ENCODE results near the gene MRPL44. TPM values are rescaled to one million over a fixed set of nuclear protein-coding genes. Genes with fewer than 3 reads are reported as not detected.

Gene MRPL44
- 25.3 and 28.7 TPM in 2 replicates for total RNA-seq (2014; rRNA removed; shearing (Covaris generic); ENCODE audit: low replicate concordance)

DNA sequence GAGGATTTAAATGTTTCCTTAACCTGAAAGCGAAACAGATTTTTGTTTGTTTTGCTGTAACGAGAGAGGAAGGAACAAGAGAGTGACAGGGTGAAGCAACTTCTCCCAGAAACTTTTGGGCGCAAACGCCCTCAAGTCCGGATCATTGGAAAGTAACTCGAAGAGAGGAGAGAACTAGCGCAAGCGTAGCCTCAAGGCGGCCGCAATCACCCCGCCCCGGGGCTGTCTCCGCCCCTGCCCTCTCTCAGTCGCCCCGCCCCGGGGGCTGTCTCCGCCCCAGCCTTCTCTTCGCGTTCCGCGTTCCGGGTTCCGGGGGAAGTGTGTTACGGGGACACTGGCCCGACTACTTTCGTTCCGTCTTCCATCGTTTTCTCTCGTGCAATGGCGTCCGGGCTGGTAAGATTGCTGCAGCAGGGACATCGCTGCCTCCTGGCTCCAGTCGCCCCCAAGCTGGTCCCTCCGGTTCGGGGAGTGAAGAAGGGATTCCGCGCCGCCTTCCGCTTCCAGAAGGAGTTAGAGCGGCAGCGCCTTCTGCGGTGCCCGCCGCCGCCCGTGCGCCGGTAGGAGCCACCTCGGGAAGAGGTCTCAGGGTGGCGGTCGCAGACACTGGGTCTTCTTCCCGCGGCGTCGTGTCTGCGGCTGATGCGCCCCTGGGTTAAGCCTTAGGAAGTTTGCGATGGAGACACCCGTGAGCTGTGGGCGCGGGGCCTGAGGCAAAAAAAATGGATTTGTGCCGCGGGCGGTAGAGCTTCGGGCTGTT lies at the start of gene MRPL44:
Gene MRPL44 (plus strand): TSS at position 372 of the 760 bp plus-strand sequence. CDS start 10 bp downstream, at position 382.
- in situ Hi-C loops (cut with HindIII; ENCODE audit: low pct_unique_long_range_greater_than_20kb, low sequenced_read_pairs): no loop called here
- DNase-seq (ENCODE audit: low read depth): peak; percentile 89

DNA sequence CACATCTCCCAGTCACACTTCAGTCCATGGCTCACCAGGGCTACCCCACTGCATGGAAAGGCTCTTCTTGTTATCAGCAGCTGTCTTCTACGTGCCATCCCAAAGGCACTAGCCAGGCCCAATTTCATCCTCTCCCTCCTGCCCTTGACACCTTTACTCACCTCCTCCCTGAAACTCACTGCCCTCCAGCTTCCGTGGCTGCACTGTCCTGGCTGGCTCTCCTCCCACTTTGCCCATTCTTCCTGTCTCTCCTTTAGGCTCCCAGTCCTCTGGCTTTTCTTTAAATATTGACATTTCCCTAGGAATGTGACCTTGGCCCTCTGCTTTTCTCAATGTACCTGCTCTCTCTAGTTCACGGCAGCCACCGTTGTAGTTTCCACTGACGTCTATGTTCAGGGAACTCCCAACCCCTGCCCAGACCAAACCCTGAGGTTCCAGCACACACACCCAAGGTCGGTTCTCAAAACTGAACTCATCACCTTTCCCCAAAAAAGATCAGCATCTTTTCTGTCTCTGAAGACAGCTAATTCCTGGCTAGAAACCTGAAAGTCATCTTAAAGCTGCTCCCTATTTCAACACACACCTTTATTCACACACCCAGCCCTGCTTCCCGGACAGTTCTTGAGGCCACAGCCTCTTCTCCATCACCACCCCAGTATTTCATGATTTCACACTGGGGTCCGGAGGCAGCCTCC lies 48.8 kb upstream of the MRPL44 start:
- DNase-seq (ENCODE audit: low read depth): no peak
- in situ Hi-C loops (cut with HindIII; ENCODE audit: low pct_unique_long_range_greater_than_20kb, low sequenced_read_pairs): no loop called here

DNA sequence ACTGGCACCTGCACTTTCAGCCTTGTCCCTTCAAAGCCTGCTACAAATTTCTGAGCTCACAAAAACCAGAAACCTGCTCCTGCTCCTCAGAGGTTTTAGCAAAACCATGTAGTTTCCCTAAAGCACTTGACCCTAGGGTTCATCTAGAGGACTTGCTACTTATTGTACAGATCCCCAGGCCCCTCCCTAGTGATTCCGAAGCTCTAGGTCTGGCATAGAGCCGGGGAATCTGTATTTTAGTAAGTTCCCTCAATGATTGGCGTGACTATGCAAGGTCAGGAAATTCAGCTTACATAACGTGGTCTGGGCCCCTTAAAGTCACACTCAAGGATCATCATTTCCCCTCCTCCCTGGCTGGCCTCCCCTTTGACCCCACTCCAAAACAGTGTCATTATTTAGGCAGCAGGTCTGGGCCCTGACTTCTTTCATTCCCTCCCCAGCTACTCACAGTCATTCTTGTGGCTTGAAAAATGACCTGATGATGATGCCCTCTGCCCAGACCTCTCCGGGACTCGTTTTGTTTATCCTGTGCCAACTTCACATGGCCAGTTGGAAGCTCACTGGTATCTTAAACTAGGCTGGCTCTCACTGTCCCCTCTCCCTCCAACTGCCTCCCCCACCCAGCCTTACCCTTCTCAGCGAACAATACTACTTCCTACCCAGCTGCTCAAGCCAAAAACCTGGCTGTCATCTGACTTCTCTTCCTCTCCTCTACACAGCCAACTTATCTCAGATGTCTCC lies 48.1 kb upstream of the MRPL44 start:
- in situ Hi-C loops (cut with HindIII; ENCODE audit: low pct_unique_long_range_greater_than_20kb, low sequenced_read_pairs): no loop called here
- no peak for DNase-seq (ENCODE audit: low read depth)

DNA sequence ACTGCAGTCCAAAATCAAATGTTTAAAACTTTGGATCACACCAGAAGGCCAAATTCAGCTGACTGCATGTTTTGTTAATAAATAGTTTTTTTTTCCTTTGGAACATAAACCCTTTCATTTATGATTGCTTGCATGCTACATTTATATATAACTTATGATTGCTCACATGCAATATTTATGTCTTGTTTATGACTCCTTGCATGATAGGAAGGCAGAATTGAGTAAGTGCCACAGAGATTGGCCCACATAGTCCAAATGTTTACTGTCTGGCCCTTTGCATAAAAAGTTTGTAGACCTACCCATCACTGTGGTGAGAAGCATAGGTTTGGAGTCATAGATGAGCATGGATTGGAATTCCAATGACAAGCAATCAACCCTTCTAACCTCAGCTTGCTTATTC lies 42.9 kb upstream of the MRPL44 start:
- in situ Hi-C loops (cut with HindIII; ENCODE audit: low pct_unique_long_range_greater_than_20kb, low sequenced_read_pairs): no loop called here
- DNase-seq (ENCODE audit: low read depth): no peak

DNA sequence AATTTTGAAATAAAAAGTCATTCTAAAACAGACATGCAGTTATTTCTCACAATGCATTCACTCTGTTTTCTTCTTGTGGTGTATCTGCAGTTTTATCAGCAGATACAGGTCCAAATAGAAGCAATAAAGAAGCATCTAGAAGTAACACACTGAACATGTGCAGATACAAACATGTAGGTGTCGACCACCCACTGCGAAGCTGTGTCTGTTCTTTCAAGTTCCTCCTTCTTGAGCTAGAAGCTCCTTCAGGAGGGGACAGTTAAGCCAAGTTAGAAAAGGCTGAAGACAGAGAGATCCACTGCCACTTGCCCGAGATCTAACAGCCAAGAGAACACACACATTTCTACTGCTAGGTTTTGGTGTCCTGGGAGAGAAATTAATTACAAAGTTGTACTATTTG lies 42.2 kb upstream of the MRPL44 start:
- in situ Hi-C loops (cut with HindIII; ENCODE audit: low pct_unique_long_range_greater_than_20kb, low sequenced_read_pairs): no loop called here
- no peak for DNase-seq (ENCODE audit: low read depth)

DNA sequence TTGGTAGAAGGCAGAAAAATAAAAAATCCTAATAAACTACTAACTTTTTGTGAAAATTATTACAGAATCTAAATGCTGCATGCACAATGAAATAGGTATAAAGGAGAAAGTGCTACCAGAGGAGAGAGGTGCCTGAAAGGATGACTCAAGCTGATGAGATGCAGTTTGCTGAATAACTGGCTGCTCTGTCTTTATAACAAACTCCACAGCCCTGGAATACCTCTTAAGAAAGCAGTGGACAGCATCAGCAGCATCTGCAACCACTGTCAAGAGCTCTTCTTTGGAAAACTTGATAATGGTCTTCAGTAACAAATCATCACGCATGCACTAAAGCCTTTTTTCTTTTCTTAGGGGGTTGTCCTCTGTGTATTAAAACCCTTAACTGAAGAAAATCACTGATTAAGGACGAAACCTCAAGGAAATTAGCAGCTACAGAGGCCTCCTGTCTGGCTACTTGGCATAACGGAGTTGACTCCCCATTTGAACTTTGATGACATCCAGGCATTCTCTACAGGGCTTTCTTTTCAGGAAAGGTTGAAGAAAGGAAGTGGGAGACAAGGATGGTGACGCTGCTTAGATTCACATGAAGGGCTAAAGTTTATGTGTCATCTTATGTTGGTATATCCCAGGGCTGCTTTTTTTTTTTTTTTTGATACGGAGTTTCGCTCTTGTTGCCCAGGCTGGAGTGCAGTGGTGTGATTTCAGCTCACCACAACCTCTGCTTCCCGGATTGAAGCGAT lies 40.9 kb upstream of the MRPL44 start:
- in situ Hi-C loops (cut with HindIII; ENCODE audit: low pct_unique_long_range_greater_than_20kb, low sequenced_read_pairs): no loop called here
- no peak for DNase-seq (ENCODE audit: low read depth)

DNA sequence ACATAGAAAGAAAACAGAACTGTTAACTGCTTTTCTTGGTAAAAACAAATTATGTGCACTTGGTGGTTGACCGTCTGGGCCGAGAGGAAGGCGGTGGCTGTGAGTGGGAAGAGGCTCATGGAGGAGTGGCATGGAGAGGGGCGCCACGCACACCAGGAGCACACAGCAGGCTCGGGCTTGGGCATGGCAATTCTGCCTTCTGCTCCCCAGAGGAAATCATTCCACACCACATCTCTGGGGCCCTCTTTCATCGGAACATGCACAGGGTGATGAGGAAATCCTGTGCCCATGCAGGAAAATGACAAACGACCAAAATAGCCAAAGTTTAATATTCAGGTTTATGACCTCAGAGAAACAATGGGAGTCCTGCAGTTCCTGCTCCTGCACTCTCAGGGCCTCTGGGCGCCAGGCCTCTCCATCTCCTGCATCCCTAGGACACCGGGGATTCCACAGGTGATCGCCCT lies 38.6 kb upstream of the MRPL44 start:
- no peak for DNase-seq (ENCODE audit: low read depth)
- in situ Hi-C loops (cut with HindIII; ENCODE audit: low pct_unique_long_range_greater_than_20kb, low sequenced_read_pairs): no loop called here

DNA sequence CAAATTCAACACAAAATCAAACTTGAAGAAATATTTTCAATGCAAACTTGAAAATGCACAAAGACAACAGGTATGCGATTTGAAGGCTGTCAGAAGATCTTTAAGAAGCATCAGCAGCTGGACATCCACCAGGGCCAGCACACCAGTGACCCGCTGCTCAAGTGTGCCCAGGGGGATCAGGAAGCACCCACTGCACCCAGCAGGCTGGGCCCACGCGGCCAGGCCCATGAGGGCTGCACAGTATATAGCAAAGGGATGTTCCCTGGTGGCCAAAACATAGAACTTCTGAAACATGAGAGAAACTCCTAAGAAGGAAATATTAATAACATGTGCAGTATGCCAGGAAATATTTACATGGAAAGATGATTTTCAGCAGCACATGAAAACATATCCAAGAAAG lies 37.2 kb upstream of the MRPL44 start:
- no peak for DNase-seq (ENCODE audit: low read depth)

DNA sequence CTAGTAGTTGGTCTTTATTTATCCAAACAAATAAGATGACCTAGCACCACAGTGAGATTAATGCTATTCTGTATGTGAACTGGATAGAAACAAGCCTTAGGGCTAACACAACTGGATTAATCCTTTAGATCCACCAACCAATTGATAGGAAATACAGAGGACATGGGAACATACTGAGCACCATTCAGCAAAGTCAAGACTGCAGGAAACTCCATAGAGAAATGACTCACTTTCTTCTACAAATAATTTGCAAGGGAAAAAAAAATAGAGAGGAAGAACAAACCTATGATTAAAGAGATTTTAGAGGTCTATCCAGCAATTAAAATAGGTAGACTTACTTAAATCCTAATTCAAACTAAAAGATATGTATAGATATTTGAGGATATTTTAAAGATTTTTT lies 36.1 kb upstream of the MRPL44 start:
- in situ Hi-C loops (cut with HindIII; ENCODE audit: low pct_unique_long_range_greater_than_20kb, low sequenced_read_pairs): no loop called here
- DNase-seq (ENCODE audit: low read depth): no peak

More for the DNA sequence above, 37.2 kb upstream of the MRPL44 start:
- in situ Hi-C loops (cut with HindIII; ENCODE audit: low pct_unique_long_range_greater_than_20kb, low sequenced_read_pairs): no loop called here

DNA sequence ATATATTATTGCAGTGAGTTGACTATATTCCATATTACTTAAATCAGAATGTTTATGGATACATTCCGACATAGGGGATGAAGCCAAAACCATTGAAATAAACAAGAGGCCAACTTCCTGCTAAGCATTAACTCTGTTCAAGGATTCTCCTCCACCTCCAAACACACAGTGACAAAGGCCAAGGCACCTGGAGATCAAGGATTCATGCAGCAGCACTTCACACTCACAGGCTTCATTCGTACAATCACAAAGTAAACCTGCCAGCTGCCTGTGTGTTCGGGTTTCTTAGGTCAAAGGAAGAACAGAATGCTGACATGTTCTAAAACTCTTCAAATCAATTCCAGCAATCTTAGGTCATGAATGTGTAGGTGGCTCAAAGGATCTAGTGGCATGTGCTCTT lies 35.0 kb upstream of the MRPL44 start:
- in situ Hi-C loops (cut with HindIII; ENCODE audit: low pct_unique_long_range_greater_than_20kb, low sequenced_read_pairs): no loop called here

DNA sequence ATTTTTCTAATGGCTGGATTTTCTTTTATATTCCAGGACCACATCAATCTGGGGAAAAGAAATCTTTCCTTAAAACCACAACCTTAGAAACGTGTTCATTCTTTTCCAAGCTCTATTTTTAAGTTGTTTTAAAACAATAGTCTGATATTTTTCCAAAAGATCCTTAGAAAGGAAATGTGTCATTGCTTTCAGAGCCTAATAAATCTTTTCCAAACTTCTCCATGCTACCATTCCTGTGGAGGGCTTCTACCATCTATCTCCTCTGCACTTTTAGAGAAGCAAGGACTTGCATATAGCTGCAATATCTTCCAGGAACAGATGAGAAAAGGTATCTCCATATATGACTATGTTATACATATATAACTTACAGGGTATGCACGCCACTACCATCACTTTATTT lies 33.3 kb upstream of the MRPL44 start:
- DNase-seq (ENCODE audit: low read depth): no peak
- in situ Hi-C loops (cut with HindIII; ENCODE audit: low pct_unique_long_range_greater_than_20kb, low sequenced_read_pairs): no loop called here

More for the DNA sequence above, 35.0 kb upstream of the MRPL44 start:
- DNase-seq (ENCODE audit: low read depth): no peak

DNA sequence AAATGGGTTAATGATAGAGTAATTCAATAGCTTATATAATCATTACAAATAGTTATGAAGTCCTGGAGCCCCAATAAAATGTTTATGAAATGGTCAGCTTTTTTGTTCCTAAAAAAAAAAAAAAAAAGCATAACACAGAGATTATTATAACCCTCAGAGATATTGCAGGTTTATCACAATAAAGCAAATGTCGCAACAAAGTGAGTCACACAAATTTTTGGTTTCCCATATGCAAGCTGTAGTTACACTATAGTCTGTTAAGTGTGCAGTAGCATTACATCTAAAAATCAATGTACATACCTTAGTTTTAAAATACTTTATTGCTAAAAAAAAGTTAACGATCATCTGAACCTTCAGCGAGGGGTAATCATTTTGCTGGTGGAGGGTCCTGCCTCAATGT lies 32.2 kb upstream of the MRPL44 start:
- in situ Hi-C loops (cut with HindIII; ENCODE audit: low pct_unique_long_range_greater_than_20kb, low sequenced_read_pairs): no loop called here
- no peak for DNase-seq (ENCODE audit: low read depth)

DNA sequence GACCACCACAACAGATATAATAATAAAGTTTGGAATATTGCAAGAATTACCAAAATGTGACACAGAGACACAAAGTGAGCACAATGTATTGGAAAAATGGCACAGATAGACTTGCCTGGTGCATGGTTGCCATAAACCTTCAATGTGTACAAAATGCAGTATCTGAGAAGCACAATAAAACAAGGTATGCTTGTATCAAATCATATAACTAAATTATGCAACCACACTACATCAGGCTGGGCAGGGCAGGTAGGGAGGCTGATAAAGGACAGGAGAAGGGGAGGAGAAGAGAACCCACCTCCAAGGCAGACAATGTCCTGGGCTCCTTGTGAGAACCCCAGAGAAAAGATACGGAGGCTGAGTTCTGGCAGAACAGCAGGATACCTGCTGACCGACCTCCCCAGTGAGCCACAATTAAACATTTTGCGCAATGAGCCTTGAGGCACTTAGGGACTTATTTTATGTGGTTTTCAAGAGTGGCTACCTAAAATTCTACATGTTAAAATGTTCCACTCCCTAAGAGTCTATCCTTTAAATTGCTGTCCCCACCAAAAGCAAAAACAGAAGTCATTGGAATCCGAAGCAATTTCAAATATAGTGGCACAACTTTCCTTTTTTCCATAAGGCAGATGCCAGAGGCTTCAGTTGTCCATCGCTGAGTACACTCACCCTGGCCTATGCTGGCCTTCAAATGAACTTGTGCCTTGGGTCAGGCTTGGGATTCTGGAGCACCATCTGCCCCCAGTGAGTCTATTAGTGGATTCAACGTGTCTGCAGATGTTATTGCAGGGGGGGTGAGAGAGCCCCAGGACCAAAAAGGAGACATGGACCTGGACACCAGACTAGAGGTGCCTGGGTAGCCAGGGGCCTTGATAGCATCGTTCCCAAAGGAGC lies 28.9 kb upstream of the MRPL44 start:
- in situ Hi-C loops (cut with HindIII; ENCODE audit: low pct_unique_long_range_greater_than_20kb, low sequenced_read_pairs): no loop called here
- no peak for DNase-seq (ENCODE audit: low read depth)

DNA sequence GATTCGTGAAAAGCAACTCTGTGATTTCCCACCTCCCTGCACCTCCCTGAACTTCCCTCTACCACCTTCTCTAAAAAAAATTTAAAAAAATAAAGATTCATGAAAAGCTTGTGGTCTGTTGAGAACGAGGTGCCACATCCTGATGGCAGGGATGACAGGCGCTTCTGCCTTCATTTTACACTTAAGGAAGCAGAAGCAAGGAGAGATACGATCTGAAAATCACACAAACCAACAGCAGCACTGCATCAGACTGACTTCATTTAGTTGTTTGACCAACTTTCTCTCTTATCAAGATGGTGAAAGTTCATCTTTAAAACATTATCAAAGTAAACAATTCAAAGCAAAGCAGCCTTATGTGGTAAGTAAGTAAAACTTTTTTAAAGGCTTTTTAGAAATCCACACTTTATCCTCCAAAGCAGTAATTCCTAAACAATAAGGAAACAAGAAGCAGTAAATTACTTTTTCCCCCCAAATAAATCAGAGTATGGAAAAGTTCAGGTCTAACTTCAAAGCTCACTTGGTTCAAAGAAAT lies 27.6 kb upstream of the MRPL44 start:
- in situ Hi-C loops (cut with HindIII; ENCODE audit: low pct_unique_long_range_greater_than_20kb, low sequenced_read_pairs): no loop called here

DNA sequence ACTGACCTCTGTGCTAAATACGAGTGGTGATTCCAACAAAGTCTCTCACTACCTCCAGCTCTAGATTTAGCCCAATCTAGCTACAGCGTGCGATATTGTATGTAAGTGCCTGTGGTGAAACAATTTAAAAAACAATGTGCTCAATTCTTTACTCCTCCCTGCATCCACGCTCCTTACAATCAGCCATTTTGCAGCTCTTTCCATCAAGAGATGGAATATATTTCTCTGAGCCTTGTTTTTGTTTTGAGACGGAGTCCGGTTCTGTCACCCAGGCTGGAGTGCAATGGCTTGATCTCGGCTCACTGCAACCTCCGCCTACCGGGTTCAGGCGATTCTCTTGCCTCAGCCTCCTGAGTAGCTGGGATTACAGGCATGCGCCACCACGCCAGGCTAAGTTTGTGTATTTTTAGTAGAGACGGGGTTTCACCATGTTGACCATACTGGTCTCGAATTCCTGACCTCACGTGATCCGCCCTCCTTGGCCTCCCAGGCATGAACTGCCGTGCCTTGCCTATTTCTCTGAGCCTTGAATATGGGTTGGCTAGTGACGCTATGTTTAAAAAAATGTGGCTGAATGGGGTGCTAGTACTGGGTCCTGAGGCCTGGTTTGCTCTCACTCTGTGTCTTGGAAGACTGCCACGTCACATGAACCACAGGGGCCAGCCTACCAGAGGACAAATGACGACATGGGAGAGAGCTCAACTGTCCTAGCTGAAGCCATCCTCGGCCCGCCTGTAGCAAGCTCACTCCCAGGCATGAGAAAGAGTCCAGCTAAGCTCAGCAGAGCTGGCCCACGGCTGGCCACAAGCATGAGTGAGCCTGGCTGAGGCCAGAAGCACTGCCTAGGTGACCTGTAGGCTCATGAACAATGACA lies 26.9 kb upstream of the MRPL44 start:
- no peak for DNase-seq (ENCODE audit: low read depth)
- in situ Hi-C loops (cut with HindIII; ENCODE audit: low pct_unique_long_range_greater_than_20kb, low sequenced_read_pairs): no loop called here

More for the DNA sequence above, 27.6 kb upstream of the MRPL44 start:
- no peak for DNase-seq (ENCODE audit: low read depth)
